Liver (tissue), 9 donors: ENCODE results near the gene OTOA. TPM values are rescaled to one million over a fixed set of nuclear protein-coding genes. Genes with fewer than 3 reads are reported as not detected.
"Not testable (repeated sequence)": the region's sequence is repeated elsewhere in the genome, so short reads cannot be mapped to it uniquely, and the experiment has no call there.

Experiments used
- DNase-seq: peaks from one replicate; pipeline ENCODE4 v3.0.0-alpha.2; 2017; ENCODE audit warnings: low spot score
- H3K27ac ChIP-seq, 2 donors: one replicate each; pipeline ENCODE4 v1.7.0; 2013; ENCODE audit warnings: inconsistent platforms in 2 of 2, low read length in 2 of 2, control low read depth in 1 of 2, low read depth in 1 of 2, mild to moderate bottlenecking in 1 of 2
- H3K27me3 ChIP-seq, 4 donors: one replicate each; pipeline versions ENCODE4 v1.6.1 to v1.7.0; 2013; ENCODE audit warnings: low read length in 3 of 4, inconsistent platforms in 1 of 4, mild to moderate bottlenecking in 1 of 4, moderate library complexity in 1 of 4; ENCODE audit not compliant: control insufficient read depth in 4 of 4, insufficient read depth in 4 of 4
- H3K36me3 ChIP-seq, 4 donors: one replicate each; pipeline versions ENCODE4 v1.6.1 to v1.7.0; 2013; ENCODE audit warnings: low read length in 3 of 4, mild to moderate bottlenecking in 3 of 4, low read depth in 1 of 4, moderate library complexity in 1 of 4; ENCODE audit not compliant: control insufficient read depth in 4 of 4, insufficient read depth in 3 of 4
- H3K4me1 ChIP-seq, 4 donors: one replicate each; pipeline versions ENCODE4 v1.6.1 to v1.7.0; 2013; ENCODE audit warnings: low read length in 3 of 4, mild to moderate bottlenecking in 3 of 4, moderate library complexity in 1 of 4; ENCODE audit not compliant: control insufficient read depth in 4 of 4, insufficient read depth in 4 of 4
- H3K4me3 ChIP-seq, 3 donors: one replicate each; pipeline versions ENCODE4 v1.6.1 to v1.7.0; 2013; ENCODE audit warnings: low read length in 3 of 3, control low read depth in 1 of 3, low read depth in 1 of 3, mild to moderate bottlenecking in 1 of 3
- H3K9ac ChIP-seq, 2 donors: one replicate each; pipeline ENCODE4 v1.7.0; 2013; ENCODE audit warnings: low read length in 2 of 2, mild to moderate bottlenecking in 2 of 2, moderate library complexity in 2 of 2, control low read depth in 1 of 2, low read depth in 1 of 2
- H3K9me3 ChIP-seq, 4 donors: one replicate each; pipeline versions ENCODE4 v1.6.1 to v1.7.0; 2013; ENCODE audit warnings: low read length in 3 of 4; ENCODE audit not compliant: control insufficient read depth in 4 of 4
- FOXA1 ChIP-seq: IDR thresholded peaks from 2 replicates; pipeline ENCODE4 v1.6.1; 2016; ENCODE audit warnings: antibody characterized with exemption
- FOXA2 ChIP-seq: IDR thresholded peaks from 2 replicates; pipeline ENCODE4 v1.6.1; 2016; ENCODE audit warnings: antibody characterized with exemption
- GABPA ChIP-seq, 2 donors: IDR thresholded peaks in 1 of 2; conservative IDR thresholded peaks in 1 of 2; 2 replicates each; pipeline ENCODE4 v1.6.1; 2016; ENCODE audit warnings: antibody characterized with exemption in 2 of 2, mild to moderate bottlenecking in 1 of 2, moderate library complexity in 1 of 2
- HNF4G ChIP-seq: IDR thresholded peaks from 2 replicates; pipeline ENCODE4 v1.6.1; 2016; ENCODE audit warnings: antibody characterized with exemption
- JUND ChIP-seq, 2 donors: IDR thresholded peaks; 2 replicates each; pipeline ENCODE4 v1.6.1; 2016; ENCODE audit warnings: antibody characterized with exemption in 2 of 2
- MAX ChIP-seq: IDR thresholded peaks from 2 replicates; pipeline ENCODE4 v1.6.1; 2016; ENCODE audit warnings: antibody characterized with exemption
- NR2F2 ChIP-seq: IDR thresholded peaks from 2 replicates; pipeline ENCODE4 v1.6.1; 2016; ENCODE audit warnings: antibody characterized with exemption
- RAD21 ChIP-seq, 2 donors: IDR thresholded peaks; 2 replicates each; pipeline ENCODE4 v1.6.1; 2016; ENCODE audit warnings: antibody characterized with exemption in 2 of 2, mild to moderate bottlenecking in 2 of 2
- RXRA ChIP-seq, 2 donors: IDR thresholded peaks; 2 replicates each; pipeline ENCODE4 v1.6.1; 2017 to 2018; ENCODE audit warnings: antibody characterized with exemption in 2 of 2, mild to moderate bottlenecking in 1 of 2
- SP1 ChIP-seq: IDR thresholded peaks from 2 replicates; pipeline ENCODE4 v1.6.1; 2018; ENCODE audit warnings: antibody characterized with exemption, mild to moderate bottlenecking
- TAF1 ChIP-seq: conservative IDR thresholded peaks from 2 replicates; pipeline ENCODE4 v1.6.1; 2016; ENCODE audit warnings: antibody characterized with exemption, mild to moderate bottlenecking
- ZBTB33 ChIP-seq: IDR thresholded peaks from 2 replicates; pipeline ENCODE4 v1.6.1; 2016; ENCODE audit warnings: antibody characterized with exemption
- WGBS: extraction: QIAGEN DNeasy Blood & Tissue Kit; methylation state at CpG from one replicate; pipeline ENCODE4 v1.1.7; 2013; 5-methylcytosine and 5-hydroxymethylcytosine counted together
- polyA plus RNA-seq, 2 donors: library from polyadenylated mRNA; stranded (reverse) in 1 of 2; unstranded in 1 of 2; fragments of 200-250 nt in 1 of 2; fragments of >200 nt in 1 of 2; fragmentation: Nextera tagmentation in 1 of 2; extraction: Ambion mirVana in 1 of 2; gene quantifications; one replicate each; pipeline versions ENCODE4 v1.2.1 to v1.2.3, GENCODE V29; 2013 to 2015
- total RNA-seq, 2 donors: library from RNA; depleted of rRNA; stranded (reverse); fragments of >200 nt; gene quantifications; one replicate each; pipeline ENCODE4 v1.2.3, GENCODE V29; 2014
- TF ChIP-seq, protein P1 (sequence below): IDR thresholded peaks from 2 replicates; pipeline ENCODE4 v1.6.1; 2016; ENCODE audit warnings: antibody characterized with exemption
- donor health status: healthy.
- donor health status: healthy.
- donor health status: healthy.
- donor health status: healthy.
- donor health status: healthy.

OTOA gene
- total and polyA plus RNA-seq, 4 donors, result 0.05 to 0.17 (median 0.10) TPM

- H3K36me3 ChIP-seq, result peaks cover 2 to 13% (median 9%) of the 10 kb centered on the region in 4 donors
- no peak overlapping the region for H3K27ac ChIP-seq
- TF ChIP-seq FOXA2 (no peak), SP1 (no peak), ZBTB33 (no peak), GABPA (IDR thresholded peaks at IDR 0.05 in 1 of 2, conservative IDR thresholded peaks at IDR 0.05 in 1 of 2) (no peak), HNF4G (no peak), RAD21 (IDR thresholded peaks at IDR 0.05) (no peak), FOXA1 (no peak), RXRA (IDR thresholded peaks at IDR 0.05) (no peak), MAX (no peak), JUND (IDR thresholded peaks at IDR 0.05) (no peak), TAF1 (no peak), NR2F2 (no peak)
- TF ChIP-seq, protein P1, sequence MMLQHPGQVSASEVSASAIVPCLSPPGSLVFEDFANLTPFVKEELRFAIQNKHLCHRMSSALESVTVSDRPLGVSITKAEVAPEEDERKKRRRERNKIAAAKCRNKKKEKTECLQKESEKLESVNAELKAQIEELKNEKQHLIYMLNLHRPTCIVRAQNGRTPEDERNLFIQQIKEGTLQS, result no peak
- WGBS, result 96% methylated on average over 5 of the region's 5 CpGs
- no peak overlapping the region for H3K4me3 ChIP-seq
- no peaks in the 10 kb centered on the region for H3K27me3 ChIP-seq
- no peaks in the 10 kb centered on the region for H3K9me3 ChIP-seq
- H3K4me1 ChIP-seq, result peaks cover 0 to 7% (median 3%) of the 10 kb centered on the region in 4 donors
- no peak overlapping the region for H3K9ac ChIP-seq
- DNase-seq, result no peak
These were observed 35.0 kb upstream of the OTOA start for GRCh38 chr16:21628772-21629171.

- WGBS, result 98% methylated on average over 37 of the region's 37 CpGs
- not testable (repeated sequence) for H3K4me3 ChIP-seq, DNase-seq, H3K4me1 ChIP-seq, H3K9ac ChIP-seq, H3K9me3 ChIP-seq, H3K27me3 ChIP-seq, H3K27ac ChIP-seq
- peaks cover under 1 to 12% (median 8%) of the 10 kb centered on the region in 4 donors for H3K36me3 ChIP-seq
These were observed 33.9 kb upstream of the OTOA start for GRCh38 chr16:21629616-21630539.

DNA sequence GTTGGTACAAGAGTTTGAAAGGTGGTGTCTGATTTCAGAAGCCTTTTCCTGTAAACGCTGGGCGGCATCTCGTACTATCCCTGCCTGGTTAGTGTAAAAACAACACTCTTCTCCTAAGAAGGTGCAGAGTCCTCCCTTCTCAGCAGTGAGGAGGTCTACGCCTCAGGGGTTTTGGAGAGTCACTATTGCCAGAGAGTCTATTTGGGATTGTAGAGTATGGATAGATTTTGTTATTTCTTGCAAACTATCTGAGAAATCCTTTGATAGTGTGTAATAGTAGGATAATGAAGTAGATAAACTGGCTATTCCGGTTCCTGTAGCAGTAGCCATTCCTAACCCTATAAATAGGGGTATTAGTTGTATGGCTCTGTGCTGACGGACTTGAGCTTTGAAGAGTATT lies 32.9 kb upstream of the OTOA start:
- H3K9ac ChIP-seq, H3K27ac ChIP-seq, H3K4me3 ChIP-seq, H3K36me3 ChIP-seq, H3K9me3 ChIP-seq, DNase-seq, H3K27me3 ChIP-seq, H3K4me1 ChIP-seq: not testable (repeated sequence)
- WGBS, result 94% methylated on average over 6 of the region's 6 CpGs

- not testable (repeated sequence) for H3K27me3 ChIP-seq, H3K27ac ChIP-seq, H3K9ac ChIP-seq, H3K4me3 ChIP-seq, H3K4me1 ChIP-seq, H3K36me3 ChIP-seq, H3K9me3 ChIP-seq, DNase-seq
- WGBS, result 75% methylated on average over 8 of the region's 8 CpGs
These were observed 32.4 kb upstream of the OTOA start for GRCh38 chr16:21631376-21631775.
